Measurements from ENCODE around the gene MTPN.

MTPN gene

GRCh38 chr7:135960709-135961451 is 16.3 kb downstream of the MTPN start:
- TF ChIP-seq MAX (IDR thresholded peaks at IDR 0.05; ENCODE audit: low read depth, low read length) (no peak), CTCF (IDR thresholded peaks at IDR 0.05; ENCODE audit: low read depth, low read length) (no peak), POLR2A (IDR thresholded peaks at IDR 0.05; ENCODE audit: extremely low read depth, insufficient read length) (no peak), MYC (IDR thresholded peaks at IDR 0.05; ENCODE audit: low read depth, low read length) (no peak)
- H3K4me3 ChIP-seq (ENCODE audit: low read depth, low read length) = no peak overlapping the region
- DNase-seq (ENCODE audit: low read depth) = no peak

- TF ChIP-seq MYC (IDR thresholded peaks at IDR 0.05; ENCODE audit: low read depth, low read length) (no peak), MAX (IDR thresholded peaks at IDR 0.05; ENCODE audit: low read depth, low read length) (no peak), CTCF (IDR thresholded peaks at IDR 0.05; ENCODE audit: low read depth, low read length) (no peak), POLR2A (IDR thresholded peaks at IDR 0.05; ENCODE audit: extremely low read depth, insufficient read length) (no peak)
- DNase-seq (ENCODE audit: low read depth) = no peak
- H3K4me3 ChIP-seq (ENCODE audit: low read depth, low read length) = no peak overlapping the region
These were observed 17.4 kb downstream of the MTPN start for GRCh38 chr7:135959646-135960363.

GRCh38 chr7:135958173-135958572 is 19.0 kb downstream of the MTPN start:
- H3K4me3 ChIP-seq (ENCODE audit: low read depth, low read length) = no peak overlapping the region
- TF ChIP-seq MAX (IDR thresholded peaks at IDR 0.05; ENCODE audit: low read depth, low read length) (no peak), POLR2A (IDR thresholded peaks at IDR 0.05; ENCODE audit: extremely low read depth, insufficient read length) (no peak), CTCF (IDR thresholded peaks at IDR 0.05; ENCODE audit: low read depth, low read length) (no peak), MYC (IDR thresholded peaks at IDR 0.05; ENCODE audit: low read depth, low read length) (no peak)
- no peak for DNase-seq (ENCODE audit: low read depth)

- TF ChIP-seq POLR2A (IDR thresholded peaks at IDR 0.05; ENCODE audit: extremely low read depth, insufficient read length) = no peak
- no peak for TF ChIP-seq MAX (IDR thresholded peaks at IDR 0.05; ENCODE audit: low read depth, low read length)
- no peak for TF ChIP-seq CTCF (IDR thresholded peaks at IDR 0.05; ENCODE audit: low read depth, low read length)
- no peak for TF ChIP-seq MYC (IDR thresholded peaks at IDR 0.05; ENCODE audit: low read depth, low read length)
- H3K4me3 ChIP-seq (ENCODE audit: low read depth, low read length) = no peak overlapping the region
- no peak for DNase-seq (ENCODE audit: low read depth)
These were observed 19.5 kb downstream of the MTPN start for GRCh38 chr7:135957627-135958026.

- no peak for DNase-seq (ENCODE audit: low read depth)
- TF ChIP-seq POLR2A (IDR thresholded peaks at IDR 0.05; ENCODE audit: extremely low read depth, insufficient read length) (no peak), MAX (IDR thresholded peaks at IDR 0.05; ENCODE audit: low read depth, low read length) (no peak), CTCF (IDR thresholded peaks at IDR 0.05; ENCODE audit: low read depth, low read length) (no peak), MYC (IDR thresholded peaks at IDR 0.05; ENCODE audit: low read depth, low read length) (no peak)
- H3K4me3 ChIP-seq (ENCODE audit: low read depth, low read length) = no peak overlapping the region
These were observed 20.8 kb downstream of the MTPN start for GRCh38 chr7:135956393-135956792.
